SU-DHL-6 (cell line): ENCODE measurements around the gene OR2AG1.

ENCODE experiments used
- H2AFZ ChIP-seq: fragments of 200-600 bp; sonication (generic); 2 replicates; pipeline ENCODE4 v1.6.1; 2014; ENCODE audit warnings: low read depth, mild to moderate bottlenecking, moderate library complexity, mixed read lengths, antibody characterized with exemption, low read length; ENCODE audit not compliant: severe bottlenecking
- H3F3A ChIP-seq: fragments of 200-600 bp; shearing (Covaris generic); 2 replicates; pipeline ENCODE4 v1.6.0; 2016; ENCODE audit warnings: antibody characterized with exemption, mild to moderate bottlenecking; ENCODE audit not compliant: insufficient read depth
- H3K27ac ChIP-seq: fragments of 200-600 bp; sonication (generic); 2 replicates; pipeline ENCODE4 v1.5.1; 2016; ENCODE audit warnings: low read depth, mild to moderate bottlenecking, low read length, moderate library complexity, mixed read lengths
- H3K27me3 ChIP-seq: fragments of 200-600 bp; sonication (generic), shearing (Covaris generic); 2 replicates; pipeline ENCODE4 v1.6.0; 2014; ENCODE audit warnings: mild to moderate bottlenecking, low read length
- H3K36me3 ChIP-seq: fragments of 200-600 bp; sonication (generic); 2 replicates; pipeline ENCODE4 v1.6.1; 2014; ENCODE audit warnings: mild to moderate bottlenecking, low read length, mixed read lengths
- H3K4me2 ChIP-seq: fragments of 300-600, 200-600 bp; shearing (Covaris generic), sonication (generic); 2 replicates; pipeline ENCODE4 v1.6.0; 2014; ENCODE audit warnings: low read length, low read depth, mild to moderate bottlenecking; ENCODE audit not compliant: poor library complexity, severe bottlenecking
- H3K4me3 ChIP-seq: fragments of 200-600 bp; sonication (generic); 2 replicates; pipeline ENCODE4 v1.5.1; 2014; ENCODE audit warnings: antibody characterized with exemption, low read length, mild to moderate bottlenecking, mixed read lengths; ENCODE audit not compliant: insufficient read depth, poor library complexity, severe bottlenecking
- H3K79me2 ChIP-seq: fragments of 200-600 bp; sonication (generic); 2 replicates; pipeline ENCODE4 v1.6.1; 2014; ENCODE audit warnings: mild to moderate bottlenecking, low read length, moderate library complexity; ENCODE audit not compliant: insufficient read depth
- H3K9ac ChIP-seq: fragments of 200-600 bp; sonication (generic); 2 replicates; pipeline ENCODE4 v1.7.0; 2014; ENCODE audit warnings: mild to moderate bottlenecking, low read length
- H3K9me2 ChIP-seq: fragments of 200-600 bp; sonication (generic); replicated peaks from 2 replicates; pipeline ENCODE4 v1.6.1; 2014; ENCODE audit warnings: low read length; ENCODE audit not compliant: insufficient read depth
- H3K9me3 ChIP-seq: fragments of 200-600 bp; sonication (generic); 2 replicates; pipeline ENCODE4 v1.6.1; 2014; ENCODE audit warnings: low read length, mixed read lengths; ENCODE audit not compliant: insufficient read depth
- H4K20me1 ChIP-seq: fragments of 200-600 bp; sonication (generic); 2 replicates; pipeline ENCODE4 v1.6.1; 2014; ENCODE audit warnings: low read depth, mild to moderate bottlenecking, antibody characterized with exemption, low read length, moderate library complexity, mixed read lengths
- EZH2phosphoT487 ChIP-seq: fragments of 200-600 bp; sonication (generic), shearing (Covaris generic); conservative IDR thresholded peaks from 2 replicates; pipeline ENCODE4 v1.6.1; 2018; ENCODE audit warnings: mild to moderate bottlenecking, antibody characterized with exemption, low read length, moderate library complexity, mixed read lengths
- TF ChIP-seq, protein P1 (sequence below): fragments of 200-600 bp; sonication (generic); IDR thresholded peaks from one replicate; pipeline ENCODE4 v1.5.1; 2017; ENCODE audit warnings: antibody characterized with exemption, mild to moderate bottlenecking, low read length, moderate library complexity; ENCODE audit not compliant: insufficient read depth, poor library complexity, severe bottlenecking

OR2AG1 gene

DNA sequence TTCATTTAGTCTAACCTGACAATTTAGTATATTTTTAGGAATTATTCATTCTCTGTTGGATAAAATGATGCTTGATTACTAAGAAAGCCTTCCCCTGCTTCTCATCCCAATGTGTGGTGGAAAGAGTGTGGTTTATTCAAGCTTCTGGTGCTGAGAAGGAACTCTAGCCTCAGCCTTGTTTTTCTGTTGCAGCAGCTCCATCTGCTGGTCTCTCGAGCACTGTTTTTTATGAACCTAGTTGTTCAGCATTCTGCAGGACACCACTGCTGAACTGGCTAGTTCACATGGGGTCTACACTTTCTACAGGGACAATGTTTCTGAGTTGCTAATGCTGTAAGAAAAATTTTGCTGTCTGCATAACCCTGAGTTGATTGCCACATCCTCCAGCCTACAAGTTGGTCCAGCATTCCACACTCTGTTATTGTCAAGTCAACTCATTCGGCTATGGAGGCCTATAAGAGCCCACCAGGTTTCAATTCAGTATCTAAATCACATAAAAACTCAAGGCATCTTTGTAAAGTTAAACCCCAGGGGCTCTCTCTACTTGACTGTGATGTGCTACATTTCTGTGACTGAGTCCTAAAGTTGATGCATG is 25.4 kb upstream of the OR2AG1 start:
- Histone ChIP-seq H2AFZ (no peak overlapping the region), H3K4me3 (no peak overlapping the region), H3K36me3 (no peaks in the 10 kb centered on the region), H3K79me2 (no peaks in the 10 kb centered on the region), H3K27ac (no peak overlapping the region), H3K4me2 (no peak overlapping the region), H3F3A (no peaks in the 10 kb centered on the region), H3K27me3 (no peaks in the 10 kb centered on the region), H3K9me2 (no peaks in the 10 kb centered on the region), H3K9ac (no peak overlapping the region), H4K20me1 (no peaks in the 10 kb centered on the region), H3K9me3 (no peaks in the 10 kb centered on the region)
- no peak for TF ChIP-seq EZH2phosphoT487
- TF ChIP-seq, protein P1, sequence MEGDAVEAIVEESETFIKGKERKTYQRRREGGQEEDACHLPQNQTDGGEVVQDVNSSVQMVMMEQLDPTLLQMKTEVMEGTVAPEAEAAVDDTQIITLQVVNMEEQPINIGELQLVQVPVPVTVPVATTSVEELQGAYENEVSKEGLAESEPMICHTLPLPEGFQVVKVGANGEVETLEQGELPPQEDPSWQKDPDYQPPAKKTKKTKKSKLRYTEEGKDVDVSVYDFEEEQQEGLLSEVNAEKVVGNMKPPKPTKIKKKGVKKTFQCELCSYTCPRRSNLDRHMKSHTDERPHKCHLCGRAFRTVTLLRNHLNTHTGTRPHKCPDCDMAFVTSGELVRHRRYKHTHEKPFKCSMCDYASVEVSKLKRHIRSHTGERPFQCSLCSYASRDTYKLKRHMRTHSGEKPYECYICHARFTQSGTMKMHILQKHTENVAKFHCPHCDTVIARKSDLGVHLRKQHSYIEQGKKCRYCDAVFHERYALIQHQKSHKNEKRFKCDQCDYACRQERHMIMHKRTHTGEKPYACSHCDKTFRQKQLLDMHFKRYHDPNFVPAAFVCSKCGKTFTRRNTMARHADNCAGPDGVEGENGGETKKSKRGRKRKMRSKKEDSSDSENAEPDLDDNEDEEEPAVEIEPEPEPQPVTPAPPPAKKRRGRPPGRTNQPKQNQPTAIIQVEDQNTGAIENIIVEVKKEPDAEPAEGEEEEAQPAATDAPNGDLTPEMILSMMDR: peak; percentile 50

DNA sequence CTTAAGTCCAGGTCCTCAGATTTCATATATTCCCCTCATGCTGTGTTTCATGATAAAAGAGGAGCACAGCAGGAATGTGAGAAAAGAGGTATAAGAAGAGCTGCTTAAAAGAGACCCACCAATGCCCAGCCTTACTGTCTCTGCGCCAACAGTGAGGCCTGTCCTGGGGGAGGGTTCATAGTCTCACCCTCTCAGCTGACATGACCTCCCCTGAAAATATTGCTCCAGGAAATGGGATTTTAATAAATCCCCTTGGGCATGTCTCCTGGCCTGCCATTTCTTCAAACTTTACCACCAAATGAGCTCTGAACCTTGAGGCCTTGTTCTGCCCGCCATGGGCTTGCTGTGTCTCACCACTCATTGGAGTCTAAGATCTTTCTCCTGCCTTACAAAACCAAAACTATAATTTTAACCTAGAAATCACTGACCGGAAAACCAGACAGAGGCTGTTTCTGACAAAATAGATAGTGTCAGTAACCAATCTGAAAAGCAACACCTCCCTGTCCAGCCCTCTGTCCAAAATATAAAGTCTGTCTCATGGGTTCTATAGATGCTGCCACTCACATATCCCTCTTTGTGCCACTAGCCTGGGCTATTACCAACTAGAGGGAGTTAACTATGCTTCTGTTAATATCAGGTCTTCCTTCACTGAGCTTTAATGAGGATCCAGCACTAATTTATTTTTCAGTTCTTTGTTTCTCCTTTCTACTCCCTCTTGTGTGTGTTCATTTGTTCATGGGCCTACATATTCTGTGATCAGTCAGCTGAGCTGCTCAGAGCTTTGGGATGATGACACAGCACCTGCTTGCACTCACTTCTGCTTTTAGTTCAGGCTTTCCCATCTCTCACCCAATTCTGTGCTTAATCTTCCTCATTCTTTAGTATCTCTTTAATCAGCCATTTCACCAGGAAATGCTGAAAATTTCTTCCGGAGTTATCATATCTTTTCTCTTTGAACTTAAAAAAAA is 10.6 kb upstream of the OR2AG1 start, which contains the start of gene OR2AG2:
TSS of gene OR2AG2 (minus strand) at position 51 of the 968 bp plus-strand sequence. CDS start 3,019 bp downstream, outside the sequence.
- Histone ChIP-seq H3K4me2 (no peak within 1 kb of the TSS), H3K27ac (no peak within 1 kb of the TSS)
- TF ChIP-seq EZH2phosphoT487: no peak
- TF ChIP-seq, protein P1: no peak

DNA sequence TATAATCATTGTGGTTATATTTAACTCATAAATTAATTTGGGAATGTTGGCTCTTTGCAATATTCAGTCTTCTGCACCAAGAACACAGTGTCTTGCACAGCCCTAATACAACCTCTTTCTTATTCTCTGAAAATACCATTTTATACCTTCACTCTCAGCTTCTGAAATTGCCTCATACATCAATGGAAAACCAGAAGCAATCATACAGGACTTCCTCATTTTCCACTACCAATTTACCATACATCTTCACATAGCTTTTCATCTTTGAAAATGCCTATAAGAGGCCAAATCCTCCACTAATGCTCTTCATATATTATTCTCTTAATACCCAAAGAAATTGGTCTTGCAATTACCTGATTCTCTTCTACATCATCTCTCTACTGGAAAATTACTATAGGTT is 4.3 kb upstream of the OR2AG1 start:
- Histone ChIP-seq H3K9ac (no peak overlapping the region), H3K9me2 (no peaks in the 10 kb centered on the region), H3F3A (no peaks in the 10 kb centered on the region), H3K4me2 (no peak overlapping the region), H3K79me2 (no peaks in the 10 kb centered on the region), H3K36me3 (no peaks in the 10 kb centered on the region), H2AFZ (no peak overlapping the region), H3K27me3 (no peaks in the 10 kb centered on the region; the same call in 1 of the 2 replicates), H3K27ac (no peak overlapping the region), H4K20me1 (0 out of 2 replicates have a peak, but pooled peaks cover 4% of the 10 kb centered on the region), H3K9me3 (no peaks in the 10 kb centered on the region), H3K4me3 (no peak overlapping the region)
- TF ChIP-seq, protein P1: no peak
- TF ChIP-seq EZH2phosphoT487: no peak

More for the DNA sequence above, 10.6 kb upstream of the OR2AG1 start, which contains the start of gene OR2AG2:
- Histone ChIP-seq H3K9me2 (no peaks in the 10 kb centered on the region), H3F3A (no peaks in the 10 kb centered on the region), H3K9ac (no peak within 1 kb of the TSS), H3K4me3 (no peak within 1 kb of the TSS), H3K27me3 (no peaks in the 10 kb centered on the region), H4K20me1 (0 out of 2 replicates have a peak, but pooled peaks cover 4% of the 10 kb centered on the region), H3K79me2 (no peaks in the 10 kb centered on the region), H2AFZ (no peak within 1 kb of the TSS), H3K36me3 (no peaks in the 10 kb centered on the region), H3K9me3 (no peaks in the 10 kb centered on the region)
